ENCODE data around the gene ZBTB33.

The ZBTB33 gene, protein sequence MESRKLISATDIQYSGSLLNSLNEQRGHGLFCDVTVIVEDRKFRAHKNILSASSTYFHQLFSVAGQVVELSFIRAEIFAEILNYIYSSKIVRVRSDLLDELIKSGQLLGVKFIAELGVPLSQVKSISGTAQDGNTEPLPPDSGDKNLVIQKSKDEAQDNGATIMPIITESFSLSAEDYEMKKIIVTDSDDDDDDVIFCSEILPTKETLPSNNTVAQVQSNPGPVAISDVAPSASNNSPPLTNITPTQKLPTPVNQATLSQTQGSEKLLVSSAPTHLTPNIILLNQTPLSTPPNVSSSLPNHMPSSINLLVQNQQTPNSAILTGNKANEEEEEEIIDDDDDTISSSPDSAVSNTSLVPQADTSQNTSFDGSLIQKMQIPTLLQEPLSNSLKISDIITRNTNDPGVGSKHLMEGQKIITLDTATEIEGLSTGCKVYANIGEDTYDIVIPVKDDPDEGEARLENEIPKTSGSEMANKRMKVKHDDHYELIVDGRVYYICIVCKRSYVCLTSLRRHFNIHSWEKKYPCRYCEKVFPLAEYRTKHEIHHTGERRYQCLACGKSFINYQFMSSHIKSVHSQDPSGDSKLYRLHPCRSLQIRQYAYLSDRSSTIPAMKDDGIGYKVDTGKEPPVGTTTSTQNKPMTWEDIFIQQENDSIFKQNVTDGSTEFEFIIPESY

DNA sequence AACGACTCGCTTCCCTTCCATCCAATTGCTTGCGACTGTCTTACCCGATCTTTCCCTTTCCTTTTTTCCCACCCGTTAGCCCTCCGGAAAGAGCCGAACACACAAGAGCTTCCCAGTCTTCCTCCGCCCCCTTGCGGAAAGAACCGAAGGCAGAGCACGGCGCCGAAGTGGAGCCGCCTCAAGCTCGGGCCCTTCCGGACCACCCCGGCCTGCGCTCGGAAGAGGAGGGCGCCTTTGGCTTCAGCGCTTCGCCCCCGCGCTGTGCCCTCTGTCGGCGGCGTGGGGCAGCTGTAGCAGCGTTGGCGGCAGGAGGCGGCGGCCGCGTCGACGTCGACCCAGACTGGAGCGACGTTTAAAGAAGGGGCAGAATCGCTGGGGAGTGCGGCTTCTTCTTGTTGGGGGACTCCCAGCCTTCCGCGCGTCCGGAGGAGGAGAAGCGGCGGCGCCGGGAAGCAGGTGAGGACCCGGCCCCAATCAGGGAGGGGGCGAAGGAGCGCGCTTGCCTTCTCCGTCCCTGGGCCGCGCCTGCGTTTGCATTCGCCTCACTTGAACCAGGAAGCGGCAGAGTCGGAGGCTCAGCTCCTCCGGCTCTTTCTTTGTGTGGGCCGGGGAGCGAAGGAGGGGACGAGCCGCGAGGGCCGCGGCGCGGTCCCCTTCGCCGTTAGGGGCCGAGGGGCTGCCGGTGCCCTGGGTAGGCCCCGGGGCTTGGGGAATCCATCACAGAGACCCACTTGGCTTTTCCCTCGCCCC, at the start of gene ZBTB33:
Gene ZBTB33 (plus strand): TSS at position 291 of the 750 bp plus-strand sequence. CDS start 2,604 bp downstream, outside the sequence.
- DNase-seq (ENCODE audit: low spot score), result peak; percentile 91

DNA sequence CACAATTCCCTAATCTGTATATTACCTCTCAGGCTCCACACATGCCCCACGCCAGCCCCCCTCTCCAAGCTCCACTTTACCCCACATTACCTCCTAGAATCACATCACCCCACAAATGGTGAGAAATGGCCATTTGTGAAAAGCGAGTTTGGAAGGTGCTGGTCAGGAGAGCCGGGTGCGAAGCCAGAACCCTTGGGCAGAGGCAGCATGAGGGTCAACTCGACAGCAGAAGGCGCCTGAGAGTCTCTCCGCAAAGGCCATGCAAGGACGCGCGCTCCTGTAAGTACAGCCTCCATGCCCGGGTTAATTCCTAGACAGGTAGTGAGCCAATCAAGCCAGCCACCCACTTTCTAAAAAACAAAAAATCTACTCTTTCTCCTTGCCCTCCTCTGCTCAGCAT, 49.8 kb upstream of the ZBTB33 start:
- no peak for DNase-seq (ENCODE audit: low spot score)

DNA sequence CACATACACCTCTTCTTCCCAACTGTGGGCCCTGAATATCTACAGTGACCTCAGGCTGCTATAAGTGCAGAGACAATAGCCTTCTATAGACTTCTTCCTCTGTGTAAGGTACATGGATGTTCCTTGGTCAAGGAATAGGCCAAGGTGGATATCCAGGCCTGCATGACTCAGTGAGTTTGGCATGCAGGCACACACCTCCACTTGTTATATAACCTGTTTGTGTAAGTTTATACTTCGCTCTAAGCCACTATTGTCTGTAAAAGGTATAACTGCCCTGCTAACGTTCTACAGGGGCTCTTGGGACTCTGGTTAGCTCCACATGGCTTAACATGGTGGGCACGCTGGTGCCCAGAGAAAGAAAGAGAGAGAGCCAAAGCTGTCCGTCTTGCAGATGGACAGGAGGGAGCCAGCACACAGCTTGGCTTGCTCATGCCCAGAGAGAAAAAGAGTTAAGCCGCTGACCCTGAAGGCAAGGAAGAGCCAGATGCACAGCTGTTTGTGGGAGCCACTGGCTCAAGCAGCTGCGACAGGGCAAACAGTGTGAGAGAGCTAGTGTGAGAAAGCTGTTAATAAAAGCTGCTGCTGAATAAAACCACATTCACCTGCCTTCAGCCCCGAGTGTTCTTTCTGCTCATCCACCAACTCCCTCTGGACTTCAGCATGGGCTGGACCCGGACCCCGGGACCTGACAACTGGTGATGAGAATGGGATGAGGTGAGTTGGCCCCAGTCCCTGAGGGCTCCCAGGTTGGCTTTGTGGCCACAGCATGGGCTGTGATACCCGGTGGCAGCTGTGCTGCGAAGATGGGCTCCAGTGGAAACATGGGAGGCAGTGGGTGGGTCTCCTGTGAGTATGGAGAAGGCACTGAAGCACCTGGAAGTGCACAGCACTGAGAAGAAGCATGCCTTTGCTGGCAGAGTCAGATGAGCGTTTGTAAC, 44.5 kb upstream of the ZBTB33 start:
- DNase-seq (ENCODE audit: low spot score), result no peak

DNA sequence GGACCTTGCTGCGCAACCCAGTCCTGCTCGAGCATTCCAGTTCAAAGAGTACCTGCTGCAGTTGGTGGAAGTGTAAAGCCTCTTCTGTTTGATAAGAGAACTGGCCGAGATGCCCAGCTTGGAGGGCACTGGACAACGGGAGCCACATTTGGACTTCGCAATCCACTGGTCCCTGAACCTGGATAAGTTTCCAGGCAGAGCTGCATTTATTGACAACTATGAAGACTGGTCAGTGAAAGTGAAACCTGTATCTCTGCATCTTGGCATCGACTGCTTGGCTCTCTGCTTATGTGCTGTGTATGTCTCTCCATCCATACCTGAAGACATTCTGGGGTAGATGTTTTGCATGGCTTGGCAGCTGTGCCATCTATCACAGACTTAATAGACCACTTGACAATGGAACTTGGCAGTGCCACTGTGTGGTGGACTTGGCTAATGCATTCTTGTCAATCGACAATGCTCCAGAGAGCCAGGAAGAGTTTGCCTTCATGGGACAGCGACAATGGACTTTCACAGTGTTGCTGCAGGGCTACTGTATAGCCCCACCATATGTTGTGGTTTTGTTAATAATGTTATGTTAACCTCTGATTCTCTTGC, 43.5 kb upstream of the ZBTB33 start:
- no peak for DNase-seq (ENCODE audit: low spot score)

DNA sequence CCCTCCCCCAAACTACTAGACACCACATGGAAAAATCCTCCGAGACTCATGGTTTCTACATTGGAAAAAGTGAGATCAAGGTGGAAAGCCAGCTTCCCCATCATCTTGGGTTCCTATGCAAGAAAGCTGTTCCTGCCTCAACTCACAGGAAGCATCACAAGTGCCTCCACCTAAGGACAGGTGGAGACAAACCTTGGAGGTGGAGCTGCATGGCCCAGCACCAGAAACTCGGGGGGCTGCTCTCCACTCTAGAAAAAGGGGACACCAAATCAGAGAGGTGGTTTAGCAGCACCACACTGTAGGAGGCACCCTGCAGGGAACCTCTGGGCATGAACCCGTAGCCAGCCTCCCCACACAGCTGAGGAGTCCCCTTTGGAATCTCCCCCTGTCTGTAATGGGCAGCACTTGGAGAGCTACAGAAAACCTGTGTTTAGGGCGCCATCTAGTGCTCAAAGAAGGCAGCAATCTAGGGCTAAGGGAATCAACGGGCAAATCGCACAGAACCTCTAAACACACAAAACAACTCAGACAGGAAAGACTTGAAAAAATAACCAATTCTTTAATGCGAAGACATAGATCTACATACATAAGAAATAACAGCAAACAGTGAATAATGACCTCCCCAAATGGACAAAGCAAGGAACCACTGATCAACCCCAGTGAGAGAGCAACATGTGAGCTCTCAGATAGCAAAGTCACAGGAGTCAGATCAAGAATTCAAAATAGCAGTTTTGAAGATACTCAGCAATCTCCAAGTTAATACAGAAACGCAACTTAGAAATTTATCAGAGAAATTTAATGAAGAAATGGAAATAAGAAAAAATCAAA, 37.0 kb upstream of the ZBTB33 start:
- DNase-seq (ENCODE audit: low spot score), result peak; percentile 65

DNA sequence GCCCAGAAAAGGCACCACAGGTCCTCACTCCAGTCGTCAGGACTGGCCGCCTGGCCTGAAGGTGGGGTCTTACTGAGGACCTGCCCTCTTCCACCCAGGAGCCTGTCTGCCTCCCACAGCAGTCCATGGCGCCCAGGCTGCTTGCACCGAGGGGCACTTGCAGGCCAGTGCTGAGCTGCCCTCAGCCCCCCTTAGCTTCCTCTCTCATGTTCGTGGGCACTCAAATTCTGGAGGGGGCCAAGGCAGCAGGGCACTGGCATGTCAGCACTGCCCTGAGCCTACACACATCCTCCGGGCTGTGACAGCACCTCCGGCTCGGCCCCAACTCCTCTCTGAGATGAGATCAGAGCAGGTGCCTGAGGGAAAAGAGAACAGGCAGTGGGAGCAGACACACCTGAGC, 27.2 kb upstream of the ZBTB33 start:
- DNase-seq (ENCODE audit: low spot score), result no peak

DNA sequence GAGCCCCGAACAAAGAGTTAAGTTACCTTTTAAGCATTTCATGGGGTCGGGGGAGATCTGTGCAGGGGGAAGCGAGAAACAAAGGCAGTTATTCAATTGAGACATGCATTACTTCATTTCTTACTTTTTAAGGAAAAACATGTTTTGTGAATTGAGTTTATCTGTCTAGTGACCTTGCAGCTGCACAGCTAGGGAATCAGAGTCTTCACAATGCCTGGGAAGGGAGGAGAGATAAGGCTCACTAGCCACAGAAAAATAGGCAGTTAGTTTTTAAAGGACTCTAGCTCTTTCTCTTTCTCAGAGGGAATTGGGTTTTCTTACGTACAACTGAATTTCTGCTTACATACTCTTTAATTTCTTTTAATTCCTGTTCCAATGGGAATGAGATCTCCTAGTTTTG, 26.2 kb upstream of the ZBTB33 start:
- DNase-seq (ENCODE audit: low spot score), result no peak

DNA sequence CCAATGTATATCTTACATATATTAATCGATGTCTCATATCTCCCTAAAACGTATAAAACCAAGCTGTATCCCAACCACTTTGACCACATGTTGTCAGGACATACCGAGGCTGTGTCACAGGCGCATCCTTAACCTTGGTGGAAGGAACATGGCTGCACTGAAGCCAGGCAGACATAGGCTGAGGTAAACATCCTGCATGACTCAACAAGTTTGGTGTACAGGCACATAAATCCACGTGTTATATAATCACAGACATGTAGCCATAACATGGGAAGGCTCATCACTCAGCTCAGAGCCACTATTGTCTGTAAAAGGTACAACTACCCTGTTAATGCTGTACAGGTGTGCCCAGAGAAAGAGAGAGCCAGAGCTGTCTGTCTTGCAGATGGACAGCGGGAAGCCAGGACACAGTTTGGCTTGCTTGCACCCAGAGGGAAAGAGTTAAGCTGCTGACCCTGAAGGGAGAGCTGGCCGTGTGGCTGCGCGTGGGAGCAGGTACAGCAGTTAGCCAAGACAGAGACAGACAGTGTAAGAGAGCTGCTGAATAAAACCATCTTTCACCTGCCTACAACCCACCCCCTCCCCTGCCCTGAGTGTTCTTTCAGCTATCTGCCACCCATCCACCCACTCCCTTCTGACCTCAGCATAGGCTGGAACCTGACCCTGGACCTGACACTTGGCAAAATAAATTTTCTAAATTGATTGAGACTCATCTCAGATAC, 22.3 kb upstream of the ZBTB33 start:
- DNase-seq (ENCODE audit: low spot score), result no peak

DNA sequence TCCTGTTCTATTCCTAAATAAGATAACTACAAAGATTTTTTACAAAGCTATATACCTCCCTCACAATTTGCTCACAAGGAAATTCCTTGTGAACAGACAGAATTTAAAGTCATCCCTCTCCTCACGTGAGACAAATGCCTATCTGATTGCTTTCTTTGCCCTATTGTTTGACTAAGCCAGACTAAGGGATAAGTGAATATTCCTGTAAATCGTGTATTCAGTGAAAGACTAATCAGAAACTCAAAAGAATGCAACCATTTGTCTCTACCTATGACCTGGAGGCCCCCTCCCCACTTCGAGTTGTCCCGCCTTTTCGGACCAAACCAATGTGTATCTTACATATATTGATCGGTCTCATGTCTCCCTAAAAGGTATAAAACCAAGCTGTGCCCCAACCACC, 15.3 kb upstream of the ZBTB33 start:
- DNase-seq (ENCODE audit: low spot score), result no peak

DNA sequence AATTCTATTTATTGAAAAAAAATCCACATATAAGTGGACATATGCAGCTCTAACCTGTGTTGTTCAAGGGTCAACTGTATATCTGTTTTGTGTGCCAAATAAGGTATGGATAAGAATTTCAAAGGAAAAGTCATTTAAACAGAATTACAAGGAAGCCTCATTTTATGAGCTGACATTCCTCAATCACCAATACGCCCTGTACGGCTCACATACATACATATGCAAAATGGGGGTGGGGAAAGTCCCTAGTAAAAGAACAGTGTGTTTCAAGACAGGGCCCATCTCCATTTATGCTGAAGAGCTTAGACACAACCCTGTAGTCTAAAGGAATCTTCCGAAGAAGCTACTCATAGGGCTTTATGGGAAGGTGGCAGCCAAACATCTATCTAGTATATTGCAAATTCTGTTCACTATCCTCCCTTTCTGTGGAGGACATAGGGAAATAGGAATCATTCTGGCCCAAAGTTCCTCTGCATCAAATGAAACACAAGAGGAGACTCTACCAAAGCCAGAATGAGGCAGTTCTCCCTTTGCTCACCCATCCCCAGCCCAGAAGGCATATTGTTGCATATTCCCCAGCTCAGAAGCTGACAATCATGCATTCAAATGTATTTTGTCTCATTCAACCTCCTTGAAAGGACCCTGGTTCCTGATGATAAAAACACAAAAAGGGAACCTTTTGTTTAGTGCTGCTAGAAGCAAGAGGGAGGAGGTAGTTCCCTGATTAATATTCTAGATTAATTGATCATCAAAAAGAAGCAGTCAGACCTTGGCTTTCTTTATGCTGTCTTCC, 13.7 kb upstream of the ZBTB33 start:
- no peak for DNase-seq (ENCODE audit: low spot score)

DNA sequence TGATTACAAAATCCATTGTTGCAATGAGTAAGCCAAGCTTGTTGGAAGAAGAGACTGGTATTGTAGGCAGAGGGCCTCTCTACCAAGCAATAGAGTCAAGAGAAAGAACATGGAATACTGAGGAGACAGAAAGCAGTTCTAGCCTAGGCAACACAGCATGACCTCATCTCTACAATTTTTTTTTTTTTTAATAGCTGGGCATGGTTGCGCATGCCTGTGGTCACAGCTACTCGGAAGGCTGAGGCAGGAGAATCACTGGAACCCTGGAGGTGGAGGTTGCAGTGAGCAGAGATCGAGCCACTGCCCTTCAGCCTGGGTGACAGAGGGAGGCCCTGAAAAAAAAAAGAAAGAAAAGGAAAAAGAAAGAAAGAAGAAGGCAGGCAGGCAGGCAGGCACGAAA, 11.7 kb upstream of the ZBTB33 start:
- no peak for DNase-seq (ENCODE audit: low spot score)

DNA sequence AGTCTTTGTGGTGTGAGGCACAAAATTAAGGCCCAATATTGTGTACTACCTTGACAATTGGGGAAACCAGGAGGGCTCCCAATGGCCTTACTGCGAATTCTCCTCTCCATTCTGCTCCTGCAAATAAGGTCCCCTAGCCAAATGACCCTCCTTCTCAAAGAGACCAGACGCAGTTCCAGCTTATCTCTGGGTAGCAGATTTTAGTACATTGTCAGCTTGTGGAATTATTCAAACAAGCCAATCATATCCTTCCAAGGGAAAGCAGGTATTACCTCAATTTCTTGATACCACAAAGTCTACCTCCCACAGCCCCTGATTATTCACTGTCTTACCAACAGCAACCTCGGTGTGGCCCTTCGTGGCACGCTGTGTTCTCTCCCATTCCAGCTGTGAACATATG, 7.8 kb upstream of the ZBTB33 start:
- DNase-seq (ENCODE audit: low spot score), result no peak

DNA sequence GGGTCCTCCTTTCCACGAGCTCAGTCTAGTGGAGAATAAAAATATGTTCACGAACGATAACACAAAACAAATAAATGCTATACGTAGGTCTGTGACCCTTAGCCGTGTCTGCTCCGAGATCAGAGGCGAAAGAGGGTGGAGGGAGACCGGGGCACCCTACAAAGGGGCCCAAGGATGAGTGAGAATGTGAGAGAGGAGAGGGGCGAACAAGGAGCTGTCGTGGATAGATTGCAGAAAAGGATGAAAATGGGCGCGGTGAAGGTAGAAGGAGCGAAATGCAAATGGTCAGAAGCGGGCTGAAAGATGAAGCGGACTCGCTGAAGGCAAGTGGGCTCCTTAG, 6.2 kb upstream of the ZBTB33 start:
- no peak for DNase-seq (ENCODE audit: low spot score)

DNA sequence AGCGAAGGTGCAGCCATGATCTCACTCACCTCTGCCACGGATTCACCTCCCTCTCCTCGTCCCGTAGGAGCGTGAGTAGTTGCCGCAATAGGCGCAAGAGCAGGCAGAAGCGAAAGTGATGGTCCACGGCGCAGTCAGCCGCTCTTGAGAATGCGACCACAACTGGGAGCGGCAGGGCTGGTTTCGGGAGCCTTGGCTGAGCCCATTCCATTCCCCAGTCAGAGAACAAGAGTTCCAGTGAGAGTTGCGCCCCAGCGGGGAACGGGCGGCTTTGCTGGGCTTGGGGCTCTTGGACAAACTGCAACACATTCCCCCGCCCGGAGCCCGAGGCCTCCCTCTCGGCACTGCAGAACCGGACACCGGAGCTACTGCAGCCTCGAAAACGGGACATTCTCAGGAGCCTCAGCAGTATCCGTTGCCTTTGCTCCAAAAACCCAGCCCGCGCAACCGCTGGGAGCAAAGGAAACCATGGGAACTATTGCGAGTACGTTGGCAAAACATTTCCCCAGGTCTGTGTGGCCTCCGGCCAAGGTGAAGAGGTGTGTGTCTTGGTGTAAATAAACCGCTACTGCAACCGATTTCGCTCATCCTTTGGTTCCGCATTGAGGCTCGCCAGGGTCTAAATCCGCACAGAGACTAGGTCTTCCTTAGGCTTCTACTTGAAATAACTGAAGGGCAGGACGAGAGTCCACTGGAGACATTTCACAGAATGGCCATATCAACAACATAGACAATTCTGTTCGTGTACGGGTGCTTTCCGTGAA, 5.7 kb upstream of the ZBTB33 start:
- DNase-seq (ENCODE audit: low spot score), result peak; percentile 64

DNA sequence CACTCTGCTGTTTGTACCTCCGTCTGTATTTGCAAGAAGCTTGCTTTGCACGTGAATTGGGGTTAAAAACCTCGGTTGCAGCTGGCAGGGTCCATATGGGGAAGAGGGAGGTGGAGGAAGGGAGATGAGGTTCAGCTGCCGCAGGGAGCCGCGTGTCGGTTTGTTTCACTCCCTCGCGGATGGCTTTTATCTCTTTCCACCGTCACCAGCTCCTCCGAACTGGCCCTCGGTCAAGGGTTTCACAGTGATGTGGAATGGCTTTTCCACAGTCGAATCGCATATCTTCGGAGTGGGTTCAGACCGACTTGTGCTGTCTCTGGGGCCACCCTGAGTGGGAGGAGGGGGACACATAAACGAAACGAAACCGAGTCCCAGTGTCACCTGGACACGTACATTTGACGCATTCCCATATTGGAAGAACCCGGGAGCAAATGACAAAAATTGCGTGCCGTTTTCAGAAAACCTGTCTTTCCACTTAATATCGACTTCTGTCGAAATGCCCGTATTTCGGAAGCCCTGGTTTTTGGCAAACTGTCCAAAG, 929 bp downstream of the ZBTB33 start:
- DNase-seq (ENCODE audit: low spot score), result peak; percentile 9

DNA sequence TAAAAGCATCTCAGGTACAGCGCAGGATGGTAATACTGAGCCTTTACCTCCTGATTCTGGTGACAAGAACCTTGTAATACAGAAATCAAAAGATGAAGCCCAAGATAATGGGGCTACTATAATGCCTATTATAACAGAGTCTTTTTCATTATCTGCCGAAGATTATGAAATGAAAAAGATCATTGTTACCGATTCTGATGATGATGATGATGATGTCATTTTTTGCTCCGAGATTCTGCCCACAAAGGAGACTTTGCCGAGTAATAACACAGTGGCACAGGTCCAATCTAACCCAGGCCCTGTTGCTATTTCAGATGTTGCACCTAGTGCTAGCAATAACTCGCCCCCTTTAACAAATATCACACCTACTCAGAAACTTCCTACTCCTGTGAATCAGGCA, 3.2 kb downstream of the ZBTB33 start:
- DNase-seq (ENCODE audit: low spot score), result no peak

DNA sequence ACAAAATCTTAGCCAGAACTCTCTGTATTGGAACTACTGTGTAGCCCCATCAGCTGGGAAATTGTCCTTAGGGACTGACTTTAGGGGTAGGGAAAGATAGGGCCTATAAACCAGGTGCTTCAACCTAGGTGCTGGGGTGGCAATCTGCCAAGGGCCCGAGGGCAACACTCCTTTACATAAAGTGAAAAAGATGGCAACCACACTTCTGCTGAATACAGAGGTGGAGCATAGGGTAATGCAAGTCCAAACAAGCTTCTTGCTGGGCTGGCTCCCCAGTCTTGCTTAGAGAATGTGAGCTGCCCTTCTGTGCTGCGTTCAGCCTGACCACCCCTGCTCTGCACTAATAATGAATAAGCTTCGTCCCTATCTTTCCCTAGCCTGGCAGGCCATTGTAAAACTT, 9.8 kb downstream of the ZBTB33 start:
- DNase-seq (ENCODE audit: low spot score), result no peak

Measured in activated CD4-positive, alpha-beta T cell treated with anti-CD3 and anti-CD28 coated beads, Interleukin-2, Interleukin-4, amounts not matched to agents 100 ng/mL and 50 ng/mL, durations not matched to agents 16 hours and 8 hours (primary cell).